Smooth muscle cell (in vitro differentiated cells): Measurements from ENCODE around the gene CSAD. TPM values are rescaled to one million over a fixed set of nuclear protein-coding genes. Genes with fewer than 3 reads are reported as not detected.

Experiments
- DNase-seq: peaks from one replicate; lab custom pipeline; 2025; ENCODE audit not compliant: unreplicated experiment; lab: John Stamatoyannopoulos, UW
- H2AFZ ChIP-seq: fragments of 200-600 bp; sonication (generic); 2 replicates; pipeline ENCODE4 v1.6.0; 2016; ENCODE audit warnings: antibody characterized with exemption, low read depth, mild to moderate bottlenecking
- H3F3A ChIP-seq: fragments of 200-600 bp; sonication (generic); 2 replicates; pipeline ENCODE4 v1.6.0; 2017; ENCODE audit warnings: antibody characterized with exemption, low read depth
- H3K27ac ChIP-seq: fragments of 200-600 bp; sonication (generic); 2 replicates; pipeline ENCODE4 v1.5.1; 2016; ENCODE audit warnings: low read depth, mild to moderate bottlenecking
- H3K27me3 ChIP-seq: fragments of 200-600 bp; sonication (generic); 2 replicates; pipeline ENCODE4 v1.6.1; 2016; ENCODE audit warnings: low read depth, mild to moderate bottlenecking
- H3K36me3 ChIP-seq: fragments of 200-600 bp; sonication (generic); 2 replicates; pipeline ENCODE4 v1.5.1; 2016; ENCODE audit warnings: low read depth
- H3K4me1 ChIP-seq: fragments of 200-600 bp; sonication (generic); 2 replicates; pipeline ENCODE4 v1.5.1; 2016; ENCODE audit warnings: low read depth
- H3K4me2 ChIP-seq: fragments of 200-600 bp; sonication (generic); 2 replicates; pipeline ENCODE4 v1.6.0; 2016; ENCODE audit warnings: mild to moderate bottlenecking
- H3K4me3 ChIP-seq: fragments of 200-600 bp; sonication (generic); 2 replicates; pipeline ENCODE4 v1.5.1; 2016; ENCODE audit warnings: mild to moderate bottlenecking
- H3K79me2 ChIP-seq: fragments of 200-600 bp; sonication (generic); 2 replicates; pipeline ENCODE4 v1.6.0; 2016; ENCODE audit warnings: low read depth, mild to moderate bottlenecking
- H3K9ac ChIP-seq: fragments of 200-600 bp; sonication (generic); 2 replicates; pipeline ENCODE4 v1.6.0; 2016; ENCODE audit warnings: low read depth
- H3K9me3 ChIP-seq: fragments of 200-600 bp; sonication (generic); replicated peaks from 2 replicates; pipeline ENCODE4 v1.5.1; 2016; ENCODE audit warnings: low read depth
- H4K20me1 ChIP-seq: fragments of 200-600 bp; sonication (generic); 2 replicates; pipeline ENCODE4 v1.6.0; 2016; ENCODE audit warnings: low read depth
- WGBS: methylation state at CpG from one replicate; pipeline ENCODE4 v1.1.7; 2016; ENCODE audit warnings: low lambda C conversion rate; 5-methylcytosine and 5-hydroxymethylcytosine counted together
- polyA plus RNA-seq: library from polyadenylated mRNA; unstranded; fragments of >200 nt; fragmentation: Nextera tagmentation; extraction: Ambion mirVana; gene quantifications from 2 replicates; pipeline ENCODE4 v1.2.1, GENCODE V29; 2016
- total RNA-seq: library from RNA; depleted of rRNA; stranded (reverse); fragments of >200 nt; gene quantifications from 2 replicates; pipeline ENCODE4 v1.2.3, GENCODE V29; 2014
- TF ChIP-seq, protein P1 (sequence below): fragments of 200-600 bp; sonication (generic); IDR thresholded peaks from 2 replicates; pipeline ENCODE4 v1.5.1; 2017; ENCODE audit warnings: borderline replicate concordance, mild to moderate bottlenecking, antibody characterized with exemption; ENCODE audit not compliant: insufficient read depth, poor library complexity, severe bottlenecking

The CSAD gene
- total and polyA plus RNA-seq, 2 experiments from 2014 or later = 4.8 to 10.6 TPM

DNA sequence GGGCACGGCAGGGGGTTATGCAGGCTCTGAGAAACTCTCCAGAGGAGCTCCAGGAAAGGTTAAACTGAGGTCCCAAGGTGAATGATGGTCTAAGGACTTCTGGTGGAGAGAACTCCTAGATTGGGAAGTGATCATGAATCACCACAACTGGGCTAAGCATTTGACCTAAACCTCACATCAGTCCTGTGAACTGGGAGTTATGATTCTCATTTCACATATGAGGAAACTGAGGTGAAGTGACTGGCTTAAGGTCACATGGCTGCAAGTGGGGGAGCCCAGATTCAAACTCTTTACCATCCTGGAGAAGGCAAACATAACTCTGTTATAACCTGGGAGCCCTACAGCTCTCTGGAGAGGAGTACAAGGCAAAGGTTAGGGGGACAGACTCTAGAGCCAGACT lies 47.1 kb upstream of the CSAD start:
- Histone ChIP-seq H2AFZ (no peak overlapping the region), H3K9ac (no peak overlapping the region), H3K79me2 (peaks cover 7% of the 10 kb centered on the region), H3K27me3 (no peaks in the 10 kb centered on the region), H4K20me1 (no peaks in the 10 kb centered on the region), H3K4me1 (peaks cover 43% of the 10 kb centered on the region), H3F3A (peaks cover 22% of the 10 kb centered on the region), H3K36me3 (no peaks in the 10 kb centered on the region), H3K9me3 (no peaks in the 10 kb centered on the region), H3K4me2 (no peak overlapping the region), H3K4me3 (no peak overlapping the region), H3K27ac (no peak overlapping the region)
- TF ChIP-seq, protein P1, sequence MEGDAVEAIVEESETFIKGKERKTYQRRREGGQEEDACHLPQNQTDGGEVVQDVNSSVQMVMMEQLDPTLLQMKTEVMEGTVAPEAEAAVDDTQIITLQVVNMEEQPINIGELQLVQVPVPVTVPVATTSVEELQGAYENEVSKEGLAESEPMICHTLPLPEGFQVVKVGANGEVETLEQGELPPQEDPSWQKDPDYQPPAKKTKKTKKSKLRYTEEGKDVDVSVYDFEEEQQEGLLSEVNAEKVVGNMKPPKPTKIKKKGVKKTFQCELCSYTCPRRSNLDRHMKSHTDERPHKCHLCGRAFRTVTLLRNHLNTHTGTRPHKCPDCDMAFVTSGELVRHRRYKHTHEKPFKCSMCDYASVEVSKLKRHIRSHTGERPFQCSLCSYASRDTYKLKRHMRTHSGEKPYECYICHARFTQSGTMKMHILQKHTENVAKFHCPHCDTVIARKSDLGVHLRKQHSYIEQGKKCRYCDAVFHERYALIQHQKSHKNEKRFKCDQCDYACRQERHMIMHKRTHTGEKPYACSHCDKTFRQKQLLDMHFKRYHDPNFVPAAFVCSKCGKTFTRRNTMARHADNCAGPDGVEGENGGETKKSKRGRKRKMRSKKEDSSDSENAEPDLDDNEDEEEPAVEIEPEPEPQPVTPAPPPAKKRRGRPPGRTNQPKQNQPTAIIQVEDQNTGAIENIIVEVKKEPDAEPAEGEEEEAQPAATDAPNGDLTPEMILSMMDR = no peak
- 100% methylated on average over 1 of the region's 1 CpG for WGBS
- no peak for DNase-seq

GRCh38 chr12:53227341-53227740 lies 46.6 kb upstream of the CSAD start:
- Histone ChIP-seq H3K36me3 (no peaks in the 10 kb centered on the region), H3K4me3 (no peak overlapping the region), H4K20me1 (no peaks in the 10 kb centered on the region), H3K27me3 (no peaks in the 10 kb centered on the region), H3F3A (peaks cover 22% of the 10 kb centered on the region), H3K27ac (no peak overlapping the region), H3K9ac (no peak overlapping the region), H3K4me2 (no peak overlapping the region), H3K4me1 (peaks cover 43% of the 10 kb centered on the region), H3K9me3 (no peaks in the 10 kb centered on the region), H2AFZ (no peak overlapping the region), H3K79me2 (peaks cover 7% of the 10 kb centered on the region)
- DNase-seq = no peak
- 98% methylated on average over 11 of the region's 11 CpGs for WGBS
- TF ChIP-seq, protein P1 = no peak

- no peak for DNase-seq
- peaks cover 7% of the 10 kb centered on the region for H3K79me2 ChIP-seq
- WGBS = 96% methylated on average over 4 of the region's 4 CpGs
Observed at GRCh38 chr12:53226815-53227214, 46.1 kb upstream of the CSAD start.

More at GRCh38 chr12:53226815-53227214, 46.1 kb upstream of the CSAD start:
- H3K4me2 ChIP-seq = no peak overlapping the region
- no peak overlapping the region for H3K9ac ChIP-seq
- no peak overlapping the region for H3K27ac ChIP-seq
- H3K27me3 ChIP-seq = no peaks in the 10 kb centered on the region
- peaks cover 22% of the 10 kb centered on the region for H3F3A ChIP-seq
- TF ChIP-seq, protein P1 = no peak
- H3K9me3 ChIP-seq = no peaks in the 10 kb centered on the region
- peaks cover 47% of the 10 kb centered on the region for H3K4me1 ChIP-seq
- no peaks in the 10 kb centered on the region for H4K20me1 ChIP-seq
- no peak overlapping the region for H2AFZ ChIP-seq
- H3K36me3 ChIP-seq = no peaks in the 10 kb centered on the region
- no peak overlapping the region for H3K4me3 ChIP-seq
